Measurements from ENCODE around the gene ZNF226.
"Not testable (repeated sequence)": the region's sequence is repeated elsewhere in the genome, so short reads cannot be mapped to it uniquely, and the experiment has no call there.

Gene ZNF226

GRCh38 chr19:44164327-44164672 lies 600 bp upstream of the ZNF226 start:
- H3K9me3 ChIP-seq (ENCODE audit: control insufficient read depth, insufficient read depth, low read depth, low read length), result peaks cover 19% of the 10 kb centered on the region
- POLR2A ChIA-PET, result interaction anchor here (0.6 to 6.4 kb wide), 37 partner anchors 11 to 1606 kb away, joined by 3 to 143 read pairs (median 7); partner anchors contain the start of genes PVR, ZNF180, ZNF221 and ZNF223
- CTCF ChIA-PET, result interaction anchor here (0.5 to 1.2 kb wide), 11 partner anchors 25 to 863 kb away, joined by 3 to 4 read pairs (median 3); partner anchors contain the start of gene ZNF227
- peak overlapping the region; percentile 73 for H3K27ac ChIP-seq (ENCODE audit: extremely low read depth, low read depth, low read length)
- H3K4me1 ChIP-seq (ENCODE audit: control insufficient read depth, insufficient read depth, low read length), result peaks cover 32% of the 10 kb centered on the region
- peak overlapping the region; percentile 5 for H3K4me3 ChIP-seq (ENCODE audit: low read depth, low read length)
- peaks cover 33 to 46% of the 10 kb centered on the region in 2 experiments for H3K36me3 ChIP-seq (ENCODE audit: control insufficient read depth in 2 of 2, insufficient read depth in 1 of 2, low read length in 2 of 2)
- TF ChIP-seq ZNF513 (tag by site-specific recombination; IDR thresholded peaks at IDR 0.05) (peak; percentile 66; the same call in 1 of the 2 replicates), ZNF529 (tag by site-specific recombination; IDR thresholded peaks at IDR 0.05; ENCODE audit: insufficient replicate concordance) (no peak), ZBTB21 (tag by site-specific recombination; IDR thresholded peaks at IDR 0.05) (no peak), KLF10 (tag by site-specific recombination; IDR thresholded peaks at IDR 0.05) (0 out of 2 replicates have a peak, but pooled peaks have one; percentile 45), ZNF184 (tag by site-specific recombination; IDR thresholded peaks at IDR 0.05) (peak; percentile 73; the same call in 1 of the 2 replicates), ZNF114 (tag by site-specific recombination; IDR thresholded peaks at IDR 0.05) (0 out of 2 replicates have a peak, but pooled peaks have one; percentile 22), ZNF561 (tag by site-specific recombination; IDR thresholded peaks at IDR 0.05; ENCODE audit: borderline replicate concordance) (peak; percentile 69; the same call in 1 of the 2 replicates), KLF9 (tag by site-specific recombination; IDR thresholded peaks at IDR 0.05; ENCODE audit: low read depth) (peak; percentile 22; the same call in 1 of the 2 replicates), ZNF791 (tag by site-specific recombination; IDR thresholded peaks at IDR 0.05) (0 out of 2 replicates have a peak, but pooled peaks have one; percentile 8), ZNF549 (tag by site-specific recombination; IDR thresholded peaks at IDR 0.05) (0 out of 2 replicates have a peak, but pooled peaks have one; percentile 44), ZNF510 (tag by site-specific recombination; IDR thresholded peaks at IDR 0.05; ENCODE audit: insufficient replicate concordance) (peak; percentile 24), ZNF670 (tag by site-specific recombination; IDR thresholded peaks at IDR 0.05; ENCODE audit: low read depth) (no peak; the same call in 1 of the 2 replicates), ZNF214 (tag by site-specific recombination; IDR thresholded peaks at IDR 0.05; ENCODE audit: borderline replicate concordance) (peak; percentile 49; the same call in 1 of the 2 replicates), ZNF132 (tag by site-specific recombination; IDR thresholded peaks at IDR 0.05; ENCODE audit: borderline replicate concordance) (0 out of 2 replicates have a peak, but pooled peaks have one; percentile 2), ZNF19 (tag by site-specific recombination; IDR thresholded peaks at IDR 0.05; ENCODE audit: low read depth) (0 out of 2 replicates have a peak, but pooled peaks have one; percentile 5), SCRT2 (tag by site-specific recombination; IDR thresholded peaks at IDR 0.05) (no peak), ZNF362 (tag by site-specific recombination; IDR thresholded peaks at IDR 0.05) (0 out of 2 replicates have a peak, but pooled peaks have one; percentile 6), ZBTB26 (tag by site-specific recombination; optimal IDR thresholded peaks at IDR 0.05) (peak; percentile 10), ZNF626 (tag by site-specific recombination; IDR thresholded peaks at IDR 0.05) (peak; percentile 19; the same call in 1 of the 2 replicates)

GRCh38 chr19:44170660-44171059 lies 5.8 kb downstream of the ZNF226 start:
- CTCF ChIA-PET; H3K27ac ChIP-seq (ENCODE audit: extremely low read depth, low read depth, low read length); H3K4me3 ChIP-seq (ENCODE audit: low read depth, low read length): not testable (repeated sequence)
- H3K4me1 ChIP-seq (ENCODE audit: control insufficient read depth, insufficient read depth, low read length), result peaks cover 30% of the 10 kb centered on the region
- peaks cover 46% of the 10 kb centered on the region for H3K9me3 ChIP-seq (ENCODE audit: control insufficient read depth, insufficient read depth, low read depth, low read length)
- H3K36me3 ChIP-seq (ENCODE audit: control insufficient read depth in 2 of 2, insufficient read depth in 1 of 2, low read length in 2 of 2), result peaks cover 90 to 98% of the 10 kb centered on the region in 2 experiments
- TF ChIP-seq ZNF510 (tag by site-specific recombination; IDR thresholded peaks at IDR 0.05; ENCODE audit: insufficient replicate concordance) (peak; percentile 22), ZNF121 (tag by site-specific recombination; IDR thresholded peaks at IDR 0.05) (peak; percentile 88), ZNF362 (tag by site-specific recombination; IDR thresholded peaks at IDR 0.05) (peak; percentile 67; the same call in 1 of the 2 replicates)
- POLR2A ChIA-PET, result interaction anchor here (1.1 to 1.4 kb wide), 2 partner anchors 17 to 42 kb away, joined by 3 read pairs; partner anchors contain the start of gene ZNF227

Measured in HEK293 (cell line).